ENCODE results near the gene STAT1.

Gene STAT1

DNA sequence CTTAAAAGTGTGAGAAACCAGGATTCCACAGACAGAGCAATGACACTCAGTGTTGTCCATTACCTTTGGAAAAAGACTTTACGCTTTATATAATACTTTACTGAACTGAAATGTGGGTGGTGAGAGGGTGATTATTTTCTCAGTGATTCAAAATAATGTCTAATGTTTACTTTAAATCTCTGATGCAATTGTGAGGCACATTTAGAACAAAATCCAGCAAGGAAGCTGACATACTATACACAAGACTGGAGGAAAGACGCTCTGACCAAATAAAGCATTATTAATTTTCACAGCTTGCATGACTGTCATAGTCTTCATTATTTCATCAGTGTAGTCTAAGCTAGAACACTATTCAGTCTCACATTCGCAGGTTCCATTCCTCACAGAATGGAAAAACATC, 34.1 kb upstream of the STAT1 start:
- Histone ChIP-seq H3K4me2 (ENCODE audit: low read length) (no peak overlapping the region), H3K36me3 (ENCODE audit: insufficient read depth, low read length) (no peaks in the 10 kb centered on the region), H3K4me3 (ENCODE audit: low read length) (no peak overlapping the region), H3K9me3 (replicated peaks; ENCODE audit: low read length) (no peaks in the 10 kb centered on the region), H3K4me1 (ENCODE audit: control insufficient read depth, insufficient read depth, low read length) (peaks cover 42% of the 10 kb centered on the region), H3K27me3 (ENCODE audit: control insufficient read depth, insufficient read depth, low read length) (no peaks in the 10 kb centered on the region), H3K9ac (ENCODE audit: low read depth, low read length) (no peak overlapping the region)

GRCh38 chr2:191045141-191045540, 31.2 kb upstream of the STAT1 start:
- peaks cover 29% of the 10 kb centered on the region for H3K4me1 ChIP-seq (ENCODE audit: control insufficient read depth, insufficient read depth, low read length)
- H3K9me3 ChIP-seq (replicated peaks; ENCODE audit: low read length): no peaks in the 10 kb centered on the region
- H3K36me3 ChIP-seq (ENCODE audit: insufficient read depth, low read length): no peaks in the 10 kb centered on the region
- H3K9ac ChIP-seq (ENCODE audit: low read depth, low read length): no peak overlapping the region
- H3K27me3 ChIP-seq (ENCODE audit: control insufficient read depth, insufficient read depth, low read length): no peaks in the 10 kb centered on the region
- H3K4me2 ChIP-seq (ENCODE audit: low read length): no peak overlapping the region
- H3K4me3 ChIP-seq (ENCODE audit: low read length): no peak overlapping the region

DNA sequence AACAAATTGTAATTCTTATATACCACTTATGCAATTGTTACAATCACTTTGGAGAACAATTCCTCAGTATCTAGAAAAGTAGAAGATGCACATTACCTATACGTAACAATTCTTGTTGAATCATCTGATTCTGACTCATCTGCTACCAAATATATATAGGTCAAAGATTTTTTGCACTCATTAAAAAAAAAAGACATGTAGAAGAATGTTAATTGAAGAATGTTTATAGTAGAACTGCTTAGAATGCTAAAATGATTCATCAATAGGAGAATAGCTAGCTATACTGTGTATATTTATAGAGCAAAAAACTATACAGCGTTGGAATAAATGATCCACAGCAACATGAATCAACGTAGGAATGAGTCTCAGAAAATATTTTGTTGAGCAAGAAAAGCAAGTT, 29.5 kb upstream of the STAT1 start:
- Histone ChIP-seq H3K4me3 (ENCODE audit: low read length) (no peak overlapping the region), H3K4me1 (ENCODE audit: control insufficient read depth, insufficient read depth, low read length) (peaks cover 27% of the 10 kb centered on the region), H3K4me2 (ENCODE audit: low read length) (no peak overlapping the region), H3K36me3 (ENCODE audit: insufficient read depth, low read length) (no peaks in the 10 kb centered on the region), H3K9ac (ENCODE audit: low read depth, low read length) (no peak overlapping the region), H3K27me3 (ENCODE audit: control insufficient read depth, insufficient read depth, low read length) (no peaks in the 10 kb centered on the region), H3K9me3 (replicated peaks; ENCODE audit: low read length) (no peaks in the 10 kb centered on the region)

DNA sequence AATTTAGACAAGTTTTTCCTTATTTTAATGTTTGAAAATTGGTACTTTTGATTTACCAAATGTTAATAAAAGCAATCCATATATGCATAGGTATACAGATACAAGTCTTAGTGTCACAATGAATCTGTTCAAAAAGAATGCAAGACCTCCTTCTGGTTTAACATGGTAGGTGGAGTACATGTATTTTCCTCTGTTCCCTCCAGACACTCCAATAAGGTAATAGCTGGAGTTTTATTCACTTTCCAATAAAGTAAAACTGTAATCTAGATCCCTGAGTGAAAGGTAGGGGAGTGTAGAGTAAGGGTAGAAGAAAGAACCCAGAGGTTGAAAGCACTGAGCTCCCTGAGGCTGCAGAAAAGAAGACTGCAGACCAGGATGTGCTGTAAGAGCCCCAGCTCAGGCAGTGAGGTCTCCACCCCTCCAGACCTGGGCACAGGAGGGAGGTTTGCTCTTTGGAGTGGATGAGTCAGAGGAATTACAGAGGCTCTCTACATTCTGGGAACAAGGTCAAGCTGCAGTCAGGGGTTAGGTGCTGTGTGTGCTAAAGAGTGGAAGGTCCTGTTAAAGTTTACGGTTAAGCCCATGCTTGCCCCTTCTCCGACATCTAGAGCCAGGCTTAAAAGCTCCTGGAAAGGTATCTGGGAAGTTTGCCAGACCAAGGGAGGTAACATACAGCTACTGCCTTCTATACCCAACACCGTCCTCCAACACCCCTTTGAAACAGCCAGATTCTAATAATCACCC, 27.6 kb upstream of the STAT1 start:
- no peak overlapping the region for H3K4me2 ChIP-seq (ENCODE audit: low read length)
- no peak overlapping the region for H3K9ac ChIP-seq (ENCODE audit: low read depth, low read length)
- no peak overlapping the region for H3K4me3 ChIP-seq (ENCODE audit: low read length)
- H3K36me3 ChIP-seq (ENCODE audit: insufficient read depth, low read length): no peaks in the 10 kb centered on the region
- H3K4me1 ChIP-seq (ENCODE audit: control insufficient read depth, insufficient read depth, low read length): peaks cover 28% of the 10 kb centered on the region
- no peaks in the 10 kb centered on the region for H3K9me3 ChIP-seq (replicated peaks; ENCODE audit: low read length)
- no peaks in the 10 kb centered on the region for H3K27me3 ChIP-seq (ENCODE audit: control insufficient read depth, insufficient read depth, low read length)

DNA sequence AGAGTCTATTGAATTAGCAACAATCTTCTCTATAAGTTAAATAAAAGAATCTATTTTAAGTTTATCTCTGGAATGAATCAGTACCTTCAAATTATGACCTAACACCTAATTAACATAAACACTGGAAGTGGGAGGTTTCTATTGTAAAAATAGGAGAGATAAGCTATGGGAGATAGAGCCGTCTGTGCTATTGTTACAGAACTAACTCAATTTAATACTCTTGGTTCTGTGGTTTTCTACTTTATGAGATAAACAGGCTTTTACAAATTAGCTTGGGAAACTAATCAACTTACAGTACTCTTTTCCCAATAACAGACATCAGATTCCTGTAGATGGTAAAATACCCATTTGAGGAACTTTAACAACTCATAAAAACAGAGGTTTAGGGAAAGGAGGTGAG, 25.6 kb upstream of the STAT1 start:
- H3K4me3 ChIP-seq (ENCODE audit: low read length): no peak overlapping the region
- no peaks in the 10 kb centered on the region for H3K9me3 ChIP-seq (replicated peaks; ENCODE audit: low read length)
- no peaks in the 10 kb centered on the region for H3K27me3 ChIP-seq (ENCODE audit: control insufficient read depth, insufficient read depth, low read length)
- H3K36me3 ChIP-seq (ENCODE audit: insufficient read depth, low read length): no peaks in the 10 kb centered on the region
- no peak overlapping the region for H3K9ac ChIP-seq (ENCODE audit: low read depth, low read length)
- no peak overlapping the region for H3K4me2 ChIP-seq (ENCODE audit: low read length)
- H3K4me1 ChIP-seq (ENCODE audit: control insufficient read depth, insufficient read depth, low read length): peaks cover 23% of the 10 kb centered on the region

GRCh38 chr2:191038741-191039140, 24.8 kb upstream of the STAT1 start:
- H3K9me3 ChIP-seq (replicated peaks; ENCODE audit: low read length): no peaks in the 10 kb centered on the region
- H3K36me3 ChIP-seq (ENCODE audit: insufficient read depth, low read length): no peaks in the 10 kb centered on the region
- peaks cover 23% of the 10 kb centered on the region for H3K4me1 ChIP-seq (ENCODE audit: control insufficient read depth, insufficient read depth, low read length)
- H3K9ac ChIP-seq (ENCODE audit: low read depth, low read length): no peak overlapping the region
- no peaks in the 10 kb centered on the region for H3K27me3 ChIP-seq (ENCODE audit: control insufficient read depth, insufficient read depth, low read length)
- H3K4me3 ChIP-seq (ENCODE audit: low read length): no peak overlapping the region
- peak overlapping the region; percentile 18 for H3K4me2 ChIP-seq (ENCODE audit: low read length)

- Histone ChIP-seq H3K9me3 (replicated peaks; ENCODE audit: low read length) (no peaks in the 10 kb centered on the region), H3K4me3 (ENCODE audit: low read length) (no peak overlapping the region), H3K36me3 (ENCODE audit: insufficient read depth, low read length) (no peaks in the 10 kb centered on the region), H3K4me2 (ENCODE audit: low read length) (peak overlapping the region; percentile 18), H3K9ac (ENCODE audit: low read depth, low read length) (no peak overlapping the region), H3K4me1 (ENCODE audit: control insufficient read depth, insufficient read depth, low read length) (peaks cover 23% of the 10 kb centered on the region), H3K27me3 (ENCODE audit: control insufficient read depth, insufficient read depth, low read length) (no peaks in the 10 kb centered on the region)
Measured at GRCh38 chr2:191038241-191038725, 24.3 kb upstream of the STAT1 start.

DNA sequence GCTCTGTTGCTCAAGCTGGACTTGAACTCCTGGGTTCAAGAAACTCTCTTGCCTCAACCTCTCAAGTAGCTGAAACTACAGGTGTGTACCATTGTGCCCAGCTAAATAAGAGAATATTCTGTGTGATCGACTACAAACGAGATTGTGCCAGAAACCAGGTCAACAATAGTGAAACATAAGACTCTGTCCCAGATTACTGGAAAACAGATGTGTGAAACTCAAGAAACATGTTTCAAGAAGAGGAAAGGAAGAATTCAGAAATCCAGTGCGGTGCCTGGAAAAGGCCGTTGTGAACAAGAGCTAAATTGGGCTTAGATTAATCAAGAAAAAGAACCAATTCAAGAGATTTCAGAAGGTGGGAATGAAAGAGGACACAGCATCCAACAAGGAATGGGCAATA, 23.4 kb upstream of the STAT1 start:
- H3K36me3 ChIP-seq (ENCODE audit: insufficient read depth, low read length): no peaks in the 10 kb centered on the region
- no peaks in the 10 kb centered on the region for H3K9me3 ChIP-seq (replicated peaks; ENCODE audit: low read length)
- H3K27me3 ChIP-seq (ENCODE audit: control insufficient read depth, insufficient read depth, low read length): no peaks in the 10 kb centered on the region
- no peak overlapping the region for H3K4me2 ChIP-seq (ENCODE audit: low read length)
- no peak overlapping the region for H3K4me3 ChIP-seq (ENCODE audit: low read length)
- peaks cover 30% of the 10 kb centered on the region for H3K4me1 ChIP-seq (ENCODE audit: control insufficient read depth, insufficient read depth, low read length)
- no peak overlapping the region for H3K9ac ChIP-seq (ENCODE audit: low read depth, low read length)

- H3K9me3 ChIP-seq (replicated peaks; ENCODE audit: low read length): no peaks in the 10 kb centered on the region
- no peak overlapping the region for H3K4me2 ChIP-seq (ENCODE audit: low read length)
- peaks cover 23% of the 10 kb centered on the region for H3K4me1 ChIP-seq (ENCODE audit: control insufficient read depth, insufficient read depth, low read length)
- H3K27me3 ChIP-seq (ENCODE audit: control insufficient read depth, insufficient read depth, low read length): no peaks in the 10 kb centered on the region
- H3K9ac ChIP-seq (ENCODE audit: low read depth, low read length): no peak overlapping the region
- no peak overlapping the region for H3K4me3 ChIP-seq (ENCODE audit: low read length)
- H3K36me3 ChIP-seq (ENCODE audit: insufficient read depth, low read length): no peaks in the 10 kb centered on the region
Measured at GRCh38 chr2:191036363-191036762, 22.4 kb upstream of the STAT1 start.

- no peaks in the 10 kb centered on the region for H3K36me3 ChIP-seq (ENCODE audit: insufficient read depth, low read length)
- H3K4me3 ChIP-seq (ENCODE audit: low read length): no peak overlapping the region
- H3K4me2 ChIP-seq (ENCODE audit: low read length): no peak overlapping the region
- no peaks in the 10 kb centered on the region for H3K27me3 ChIP-seq (ENCODE audit: control insufficient read depth, insufficient read depth, low read length)
- no peaks in the 10 kb centered on the region for H3K9me3 ChIP-seq (replicated peaks; ENCODE audit: low read length)
- peaks cover 13% of the 10 kb centered on the region for H3K4me1 ChIP-seq (ENCODE audit: control insufficient read depth, insufficient read depth, low read length)
- no peak overlapping the region for H3K9ac ChIP-seq (ENCODE audit: low read depth, low read length)
Measured at GRCh38 chr2:191032588-191033429, 18.8 kb upstream of the STAT1 start.

- no peak overlapping the region for H3K9ac ChIP-seq (ENCODE audit: low read depth, low read length)
Measured at GRCh38 chr2:191031256-191031655, 17.3 kb upstream of the STAT1 start.

More at GRCh38 chr2:191031256-191031655, 17.3 kb upstream of the STAT1 start:
- Histone ChIP-seq H3K4me2 (ENCODE audit: low read length) (no peak overlapping the region), H3K36me3 (ENCODE audit: insufficient read depth, low read length) (no peaks in the 10 kb centered on the region), H3K4me1 (ENCODE audit: control insufficient read depth, insufficient read depth, low read length) (peaks cover 9% of the 10 kb centered on the region), H3K9me3 (replicated peaks; ENCODE audit: low read length) (no peaks in the 10 kb centered on the region), H3K4me3 (ENCODE audit: low read length) (no peak overlapping the region), H3K27me3 (ENCODE audit: control insufficient read depth, insufficient read depth, low read length) (no peaks in the 10 kb centered on the region)

Data from skeletal muscle satellite cell (primary cell).